Nephron (organoid): ENCODE measurements around the gene XYLB.

Experiments used
- H3K27ac Mint-ChIP-seq, 3 experiments: 2 replicates each; pipeline ENCODE4 v1.8.0; 2020; ENCODE audit warnings: mixed read lengths in 3 of 3, mild to moderate bottlenecking in 2 of 3, moderate library complexity in 1 of 3
- H3K27me3 Mint-ChIP-seq: 2 replicates; pipeline ENCODE4 v1.8.0; 2021; ENCODE audit warnings: low read depth, mild to moderate bottlenecking, moderate library complexity, mixed read lengths
- H3K36me3 Mint-ChIP-seq: 2 replicates; pipeline ENCODE4 v1.8.0; 2020; ENCODE audit warnings: low read depth, mixed read lengths
- H3K4me1 Mint-ChIP-seq: 2 replicates; pipeline ENCODE4 v1.8.0; 2020; ENCODE audit warnings: mixed read lengths
- H3K4me3 Mint-ChIP-seq, 3 experiments: 2 replicates each; pipeline ENCODE4 v1.8.0; 2020; ENCODE audit warnings: mild to moderate bottlenecking in 3 of 3, mixed read lengths in 3 of 3, moderate library complexity in 2 of 3
- H3K9me3 Mint-ChIP-seq: 2 replicates; pipeline ENCODE4 v1.8.0; 2020; ENCODE audit warnings: mixed read lengths
- CTCF ChIP-seq, 3 experiments: fragments of 200-600 bp; sonication (generic); IDR thresholded peaks; one replicate each; pipeline ENCODE4 v1.5.0; 2021; ENCODE audit warnings: antibody characterized with exemption in 3 of 3; ENCODE audit not compliant: unreplicated experiment in 3 of 3

XYLB gene

DNA sequence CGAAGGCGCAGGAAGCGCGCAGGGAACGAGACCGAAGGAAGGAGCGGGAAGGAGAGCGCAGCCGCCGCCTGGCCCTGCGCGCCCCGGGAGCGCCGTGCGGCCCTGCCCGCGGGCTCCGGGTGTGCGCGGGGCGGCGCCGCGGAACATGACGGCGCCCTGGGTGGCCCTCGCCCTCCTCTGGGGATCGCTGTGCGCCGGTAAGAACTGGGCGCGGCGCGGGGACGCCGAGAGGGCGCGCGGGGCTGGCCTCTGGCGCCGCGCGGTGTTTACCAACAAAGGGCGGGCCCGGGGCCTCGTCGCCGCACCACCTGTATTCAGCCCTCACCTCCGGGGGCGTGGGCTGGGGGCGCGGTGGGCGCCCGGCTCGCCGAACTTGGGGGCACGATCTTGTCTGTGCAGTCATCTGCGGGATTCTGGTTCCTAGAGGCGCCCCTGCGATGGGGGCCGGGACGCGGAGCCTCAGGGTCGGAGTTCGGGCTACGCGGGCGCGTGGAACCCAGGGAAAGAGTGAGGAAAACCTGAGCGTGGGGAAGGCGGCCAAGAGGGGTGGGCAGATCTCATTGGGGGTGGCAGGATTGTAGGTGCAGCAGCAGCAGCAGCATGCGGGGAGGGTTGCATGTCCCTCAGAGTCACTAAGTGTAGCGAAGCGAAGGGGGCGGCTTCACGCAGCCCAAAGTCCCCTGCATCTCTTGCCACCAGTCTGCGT is 107.7 kb downstream of the XYLB start:
- TF ChIP-seq CTCF (IDR thresholded peaks at IDR 0.05; ENCODE audit: unreplicated experiment in 3 of 3): no peak
- H3K36me3 Mint-ChIP-seq: peaks cover 5% of the 10 kb centered on the region
- no peaks in the 10 kb centered on the region for H3K27me3 Mint-ChIP-seq
- no peaks in the 10 kb centered on the region for H3K9me3 Mint-ChIP-seq
- H3K4me3 Mint-ChIP-seq: peak overlapping the region; percentile 99 to 100 (median 100)
- H3K4me1 Mint-ChIP-seq: peaks cover 40% of the 10 kb centered on the region
- peak overlapping the region; percentile 98 to 99 (median 99) for H3K27ac Mint-ChIP-seq

- no peak for TF ChIP-seq CTCF (IDR thresholded peaks at IDR 0.05; ENCODE audit: unreplicated experiment in 3 of 3)
- no peaks in the 10 kb centered on the region for H3K9me3 Mint-ChIP-seq
- H3K27me3 Mint-ChIP-seq: no peaks in the 10 kb centered on the region
- H3K27ac Mint-ChIP-seq: peak overlapping the region; percentile 98 to 99 (median 99)
- H3K36me3 Mint-ChIP-seq: peaks cover 7% of the 10 kb centered on the region
- H3K4me1 Mint-ChIP-seq: peaks cover 45% of the 10 kb centered on the region
- H3K4me3 Mint-ChIP-seq: peak overlapping the region; percentile 99 to 100 (median 100)
These were observed 108.5 kb downstream of the XYLB start for GRCh38 chr3:38454884-38455638.

- H3K27ac Mint-ChIP-seq: peak overlapping the region; percentile 79 to 98 (median 95)
- peaks cover 10% of the 10 kb centered on the region for H3K36me3 Mint-ChIP-seq
- no peak for TF ChIP-seq CTCF (IDR thresholded peaks at IDR 0.05; ENCODE audit: unreplicated experiment in 3 of 3)
- H3K4me1 Mint-ChIP-seq: peaks cover 52% of the 10 kb centered on the region
- H3K4me3 Mint-ChIP-seq: peak overlapping the region; percentile 99 to 100 (median 100)
- no peaks in the 10 kb centered on the region for H3K9me3 Mint-ChIP-seq
- H3K27me3 Mint-ChIP-seq: no peaks in the 10 kb centered on the region
These were observed 109.2 kb downstream of the XYLB start for GRCh38 chr3:38455639-38456430.

DNA sequence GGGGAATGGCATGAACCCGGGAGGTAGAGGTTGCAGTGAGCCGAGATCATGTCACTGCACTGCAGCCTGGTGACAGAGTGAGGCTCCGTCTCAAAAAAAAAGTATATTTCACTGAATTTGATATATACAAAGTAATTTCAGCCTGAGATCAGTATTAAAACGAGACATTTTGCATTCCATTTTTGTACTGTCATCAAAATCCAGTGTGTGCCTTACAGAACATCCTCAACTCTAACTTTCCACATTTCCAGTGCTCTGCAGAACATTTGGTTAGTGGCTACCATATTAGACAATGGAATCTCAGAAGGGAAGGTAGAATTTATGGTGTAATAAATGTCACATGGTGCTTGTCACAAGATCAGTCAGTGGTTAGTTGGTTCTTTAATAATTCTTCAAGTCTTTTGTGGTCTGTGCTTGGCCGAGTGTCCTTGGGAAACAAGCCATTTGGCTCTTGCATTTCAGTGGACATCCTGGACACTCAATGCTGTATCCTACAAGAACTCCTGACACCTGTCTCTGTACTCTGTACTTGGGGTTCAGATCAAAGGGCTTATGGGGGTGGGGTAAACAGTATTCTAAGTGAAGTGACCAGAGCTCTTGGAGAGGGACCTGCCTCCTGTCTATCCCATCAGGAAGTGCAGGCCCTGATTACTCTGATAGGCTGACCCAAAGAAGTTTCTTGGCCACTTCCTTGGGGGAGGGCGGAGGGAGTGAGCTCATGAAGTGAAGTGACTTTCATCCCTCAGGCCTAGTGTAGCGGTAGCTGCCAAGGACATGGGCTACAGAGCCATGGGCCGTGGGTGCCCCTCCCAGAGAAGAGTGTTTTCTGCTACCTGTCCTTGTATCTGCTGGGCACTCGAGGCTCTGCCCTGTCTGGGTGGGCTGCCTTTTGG is 110.8 kb downstream of the XYLB start:
- no peaks in the 10 kb centered on the region for H3K27me3 Mint-ChIP-seq

More for the DNA sequence above, 110.8 kb downstream of the XYLB start:
- H3K27ac Mint-ChIP-seq: peak overlapping the region; percentile 57 to 98 (median 79)
- no peak for TF ChIP-seq CTCF (IDR thresholded peaks at IDR 0.05; ENCODE audit: unreplicated experiment in 3 of 3)
- H3K36me3 Mint-ChIP-seq: peaks cover 12% of the 10 kb centered on the region
- peaks cover 64% of the 10 kb centered on the region for H3K4me1 Mint-ChIP-seq
- H3K4me3 Mint-ChIP-seq: peak overlapping the region; percentile 51 to 100 (median 100)
- no peaks in the 10 kb centered on the region for H3K9me3 Mint-ChIP-seq
